Stomach (tissue), 4 donors: Measurements from ENCODE around the gene ACSL6.

Source experiments
- POLR2AphosphoS5 ChIP-seq, 3 donors: sonication (generic); formaldehyde crosslinking; IDR thresholded peaks; one replicate each; pipeline ENCODE4 v1.6.1; 2016; ENCODE audit warnings: antibody characterized with exemption in 3 of 3
- TF ChIP-seq, protein P1 (sequence below), 7 experiments: fragments of 450-650 bp in 4 of 7; fragments of 200-600 bp in 3 of 7; sonication (generic) in 3 of 7; IDR thresholded peaks; one replicate each; pipeline ENCODE4 v1.5.1; 2016 to 2019; ENCODE audit warnings: antibody characterized with exemption in 7 of 7, control low read depth in 2 of 7, mild to moderate bottlenecking in 1 of 7

DNA sequence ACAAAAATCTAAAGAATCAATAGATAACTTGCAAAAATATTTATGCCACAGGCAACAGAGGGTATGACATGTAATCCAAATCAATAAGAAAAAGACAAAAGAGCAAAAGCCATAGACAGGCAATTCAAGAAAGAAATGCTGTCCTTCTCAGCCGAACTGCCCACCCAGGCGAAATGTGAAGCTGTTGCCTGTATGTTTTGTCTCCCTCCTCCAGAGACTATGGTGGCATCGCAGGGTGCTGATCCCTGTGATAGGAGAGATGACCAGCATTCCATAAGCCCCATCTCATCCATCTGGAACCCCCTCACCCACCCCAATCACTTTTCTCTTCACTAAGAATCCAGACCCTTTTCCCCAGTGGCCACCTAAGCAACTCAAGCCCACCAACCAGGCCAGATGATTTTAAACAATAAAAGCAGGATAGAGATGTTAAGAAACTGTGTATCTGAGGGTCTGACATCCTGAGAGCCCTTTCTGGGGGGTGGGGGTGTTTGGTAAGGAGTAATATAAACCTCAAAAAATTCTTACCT lies 5.3 kb upstream of the ACSL6 start:
- no peak for TF ChIP-seq POLR2AphosphoS5 (IDR thresholded peaks at IDR 0.05)
- TF ChIP-seq, protein P1, sequence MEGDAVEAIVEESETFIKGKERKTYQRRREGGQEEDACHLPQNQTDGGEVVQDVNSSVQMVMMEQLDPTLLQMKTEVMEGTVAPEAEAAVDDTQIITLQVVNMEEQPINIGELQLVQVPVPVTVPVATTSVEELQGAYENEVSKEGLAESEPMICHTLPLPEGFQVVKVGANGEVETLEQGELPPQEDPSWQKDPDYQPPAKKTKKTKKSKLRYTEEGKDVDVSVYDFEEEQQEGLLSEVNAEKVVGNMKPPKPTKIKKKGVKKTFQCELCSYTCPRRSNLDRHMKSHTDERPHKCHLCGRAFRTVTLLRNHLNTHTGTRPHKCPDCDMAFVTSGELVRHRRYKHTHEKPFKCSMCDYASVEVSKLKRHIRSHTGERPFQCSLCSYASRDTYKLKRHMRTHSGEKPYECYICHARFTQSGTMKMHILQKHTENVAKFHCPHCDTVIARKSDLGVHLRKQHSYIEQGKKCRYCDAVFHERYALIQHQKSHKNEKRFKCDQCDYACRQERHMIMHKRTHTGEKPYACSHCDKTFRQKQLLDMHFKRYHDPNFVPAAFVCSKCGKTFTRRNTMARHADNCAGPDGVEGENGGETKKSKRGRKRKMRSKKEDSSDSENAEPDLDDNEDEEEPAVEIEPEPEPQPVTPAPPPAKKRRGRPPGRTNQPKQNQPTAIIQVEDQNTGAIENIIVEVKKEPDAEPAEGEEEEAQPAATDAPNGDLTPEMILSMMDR (IDR thresholded peaks at IDR 0.05), result no peak
